ENCODE results near the gene CFAP90.
A peak's percentile ranks its signal among the peaks of the same experiment; 100 is the strongest.

The CFAP90 gene

GRCh38 chr5:7867260-7867659 lies 16.3 kb upstream of the CFAP90 start:
- no peak for DNase-seq

- no peak for DNase-seq
These were observed 15.3 kb upstream of the CFAP90 start for GRCh38 chr5:7866196-7866595.

- DNase-seq = no peak
These were observed 7.1 kb upstream of the CFAP90 start for GRCh38 chr5:7857926-7858632.

DNA sequence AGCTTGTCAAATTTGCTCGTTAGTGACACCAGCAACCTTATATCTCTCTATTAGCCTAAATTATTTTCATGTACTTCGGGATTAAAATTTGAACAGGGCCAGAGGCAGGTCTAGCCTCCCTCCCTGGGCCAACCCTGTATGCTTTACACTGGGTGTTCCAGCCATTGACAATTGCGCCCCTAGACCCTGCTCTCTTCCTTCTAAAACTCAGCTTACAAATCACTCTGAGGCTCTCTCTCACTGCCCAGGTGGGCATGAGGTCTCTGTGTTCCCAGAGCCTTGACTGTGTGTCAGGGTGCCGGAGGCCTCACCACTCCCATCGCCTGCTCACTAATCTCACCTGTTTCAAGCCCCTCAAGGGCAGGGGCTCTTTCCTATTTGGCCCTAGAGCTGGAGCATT lies 6.4 kb upstream of the CFAP90 start:
- no peak for DNase-seq

GRCh38 chr5:7856855-7857254 lies 5.9 kb upstream of the CFAP90 start:
- DNase-seq = peak; percentile 30

DNA sequence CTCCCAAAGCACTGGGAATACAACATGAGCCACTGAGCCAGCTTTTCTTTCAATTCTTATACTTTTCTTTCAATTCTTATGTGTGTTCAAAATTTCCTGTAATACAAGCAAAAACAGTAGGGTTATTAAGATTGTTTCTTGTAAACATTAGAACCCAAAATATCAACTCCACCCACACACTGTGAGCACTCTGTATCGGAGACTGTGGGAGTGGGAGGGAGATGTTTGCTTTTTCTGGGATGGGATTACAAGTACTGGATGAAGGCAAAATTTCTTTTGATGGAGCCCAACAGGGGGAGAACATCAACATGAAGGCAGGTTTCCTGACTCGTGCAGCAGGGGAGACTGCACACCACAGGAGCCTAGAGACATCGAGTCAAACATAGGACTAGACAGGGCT lies 4.7 kb upstream of the CFAP90 start:
- DNase-seq = no peak

- DNase-seq = no peak
These were observed 2.1 kb upstream of the CFAP90 start for GRCh38 chr5:7852988-7853387.

- DNase-seq = no peak
These were observed 1.6 kb upstream of the CFAP90 start for GRCh38 chr5:7852542-7852941.

- no peak for DNase-seq
These were observed 820 bp upstream of the CFAP90 start for GRCh38 chr5:7851617-7852289.

DNA sequence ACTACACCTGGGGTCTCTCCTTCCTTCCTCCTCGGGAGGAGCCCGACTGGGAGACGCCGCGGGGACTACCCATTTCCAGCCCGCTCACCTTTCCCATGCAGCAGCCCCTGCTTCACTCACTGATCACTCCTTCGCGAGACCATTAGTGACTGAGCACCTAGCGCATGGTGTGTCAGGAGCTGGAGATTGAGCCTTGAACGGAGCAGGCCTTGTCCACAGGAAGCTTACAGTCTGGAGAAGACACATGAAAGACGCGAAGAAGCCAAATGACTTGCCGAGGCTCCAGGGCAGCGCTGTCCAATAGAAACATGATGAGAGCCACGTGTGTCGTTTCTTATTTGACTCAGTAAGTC lies 283 bp upstream of the CFAP90 start:
- no peak for DNase-seq

DNA sequence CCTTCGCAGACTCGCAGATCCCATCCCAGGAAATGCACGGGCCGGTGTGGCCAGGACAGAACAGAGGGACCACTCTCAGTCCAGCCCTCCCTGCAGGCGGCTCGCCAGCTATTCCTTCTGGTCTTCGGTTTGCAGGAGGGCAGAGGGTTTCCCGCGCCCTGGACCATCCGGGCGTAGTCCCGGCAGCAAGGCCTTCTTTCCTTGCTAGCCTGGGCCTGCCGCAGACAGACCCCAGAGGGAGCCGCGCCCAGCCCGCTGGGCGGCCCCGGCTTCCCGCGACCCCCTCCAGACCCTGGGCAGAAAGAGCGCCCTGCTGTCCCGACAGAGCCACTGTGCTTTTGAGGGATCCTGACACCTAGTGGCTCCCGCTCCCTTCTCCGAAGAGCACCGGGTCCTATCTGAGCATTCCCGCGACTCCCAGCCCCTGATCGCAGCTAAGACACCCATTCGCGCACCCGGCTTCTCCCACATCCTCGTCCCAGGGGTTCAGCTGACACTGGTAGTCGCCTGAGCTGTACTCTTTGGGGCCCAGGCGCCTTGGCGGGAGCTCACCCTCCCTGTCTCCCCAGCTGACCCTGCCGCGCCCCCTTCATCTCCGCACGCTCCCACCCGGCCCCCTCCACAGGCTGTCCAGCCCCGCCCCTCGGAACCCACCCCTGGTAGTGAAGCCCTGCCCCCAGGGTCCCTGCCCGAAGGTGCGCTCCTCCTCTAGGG lies 1.1 kb downstream of the CFAP90 start:
- DNase-seq = peak; percentile 9

DNA sequence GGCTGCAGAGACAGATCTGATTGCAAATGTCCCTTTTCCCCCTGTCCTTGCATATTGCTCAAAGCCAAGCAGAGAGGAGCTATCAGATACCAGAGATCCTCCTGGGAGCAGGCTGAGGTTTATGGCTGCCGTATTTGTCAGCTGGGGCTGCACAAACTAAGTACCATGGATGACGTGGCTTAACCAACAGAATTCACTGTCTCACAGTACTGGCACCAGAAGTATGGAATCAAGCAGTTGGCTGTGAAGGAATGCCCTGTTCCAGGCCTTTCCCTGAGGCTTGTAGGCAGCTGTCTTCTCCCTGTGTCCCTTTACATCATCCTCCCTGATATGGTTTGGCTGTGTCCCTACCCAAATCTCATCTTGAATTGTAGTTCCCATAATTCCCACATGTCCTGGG lies 2.6 kb downstream of the CFAP90 start:
- no peak for DNase-seq

DNA sequence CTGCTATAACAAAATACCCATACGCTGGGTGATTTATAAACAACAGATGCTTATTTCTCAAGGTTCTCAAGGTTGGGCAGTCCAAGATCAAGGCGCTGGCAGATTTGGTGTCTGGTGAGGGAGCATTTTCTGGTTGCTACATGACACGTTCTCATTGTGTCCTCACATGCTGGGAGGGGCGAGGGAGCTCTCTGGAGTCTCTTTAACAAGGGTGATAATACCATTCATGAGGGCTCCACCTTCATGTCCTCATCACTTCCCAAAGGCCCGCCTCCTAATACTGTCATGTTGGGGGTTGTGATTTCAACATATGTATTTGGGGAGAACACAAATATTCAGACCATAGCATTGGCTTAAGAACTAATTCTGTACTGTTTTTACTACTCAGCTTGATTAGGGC lies 4.6 kb downstream of the CFAP90 start:
- DNase-seq = no peak

GRCh38 chr5:7845557-7845956 lies 5.4 kb downstream of the CFAP90 start:
- DNase-seq = no peak

- no peak for DNase-seq
These were observed 6.0 kb downstream of the CFAP90 start for GRCh38 chr5:7844901-7845300.

DNA sequence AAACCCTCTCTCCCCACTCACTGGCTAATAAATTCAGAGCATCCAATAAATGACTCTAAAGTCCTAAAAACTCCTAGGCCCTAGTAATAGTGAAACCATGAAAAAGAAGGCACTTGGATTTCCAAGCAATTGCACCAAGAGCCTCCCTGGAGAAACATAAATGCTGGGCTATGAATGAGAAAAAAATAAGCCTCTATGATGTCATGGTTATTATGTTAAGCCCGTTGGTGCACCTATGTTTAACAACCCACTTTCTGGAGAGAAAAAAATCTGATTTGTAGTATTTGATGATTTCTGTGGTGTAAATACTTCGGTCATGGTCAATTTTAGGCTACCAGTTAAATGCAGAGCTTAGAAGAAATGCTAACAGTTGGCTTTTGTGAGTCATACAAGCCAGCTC lies 8.4 kb downstream of the CFAP90 start:
- no peak for DNase-seq

DNA sequence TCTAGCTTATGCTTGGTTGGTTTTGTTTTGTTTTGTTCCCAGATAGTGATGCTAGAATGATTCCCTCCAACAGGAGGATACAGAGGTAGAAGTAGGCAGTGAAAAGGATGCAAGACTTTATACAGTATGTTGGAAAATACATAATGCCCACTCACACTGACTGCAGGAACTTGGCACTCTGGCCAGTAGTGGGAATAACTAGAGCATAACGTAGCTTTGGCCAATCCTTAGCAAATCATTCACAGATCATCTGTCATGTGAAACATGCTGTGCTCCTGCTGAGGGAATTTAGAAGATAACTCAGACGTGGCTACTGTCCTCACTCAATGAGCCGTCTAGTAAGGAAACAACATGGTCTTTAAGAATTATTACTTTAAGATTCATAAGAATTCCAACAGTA lies 13.5 kb downstream of the CFAP90 start:
- no peak for DNase-seq

DNA sequence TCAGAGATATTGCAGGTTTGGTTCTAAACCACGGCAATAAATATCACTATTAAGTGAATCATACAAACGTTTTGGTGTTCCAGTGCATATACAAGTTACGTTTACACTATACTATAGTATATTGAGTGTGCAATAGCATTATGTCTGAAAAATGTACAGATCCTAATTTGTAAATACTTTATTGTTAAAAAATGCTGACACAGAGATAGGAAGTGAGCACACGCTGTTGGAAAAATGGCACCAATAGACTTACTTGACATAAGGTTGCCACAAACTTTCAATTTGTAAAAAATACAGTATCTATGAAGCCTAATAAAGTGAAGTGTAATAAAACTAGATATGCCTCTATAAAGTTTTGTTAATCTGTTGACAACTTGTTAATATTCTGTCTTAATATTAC lies 16.0 kb downstream of the CFAP90 start:
- no peak for DNase-seq

DNA sequence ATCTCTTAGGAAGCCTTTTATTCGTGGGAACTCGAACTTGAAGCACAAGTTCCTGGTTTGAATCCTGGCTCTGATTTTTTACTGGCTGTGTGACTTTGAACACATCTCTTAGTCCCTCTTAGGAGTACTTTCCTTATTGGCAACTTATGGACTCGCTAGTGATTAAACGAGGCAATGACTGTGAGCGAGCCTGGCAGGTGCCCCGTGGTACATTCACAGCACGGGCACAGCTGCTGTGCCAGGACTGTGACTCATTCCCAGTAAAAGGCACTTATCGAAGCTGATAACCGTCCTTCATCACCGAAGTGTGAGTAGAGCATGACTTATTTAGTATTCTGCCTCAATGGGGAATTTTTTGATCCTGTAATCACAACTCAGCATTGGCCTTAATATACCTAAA lies 22.7 kb downstream of the CFAP90 start:
- DNase-seq = no peak

DNA sequence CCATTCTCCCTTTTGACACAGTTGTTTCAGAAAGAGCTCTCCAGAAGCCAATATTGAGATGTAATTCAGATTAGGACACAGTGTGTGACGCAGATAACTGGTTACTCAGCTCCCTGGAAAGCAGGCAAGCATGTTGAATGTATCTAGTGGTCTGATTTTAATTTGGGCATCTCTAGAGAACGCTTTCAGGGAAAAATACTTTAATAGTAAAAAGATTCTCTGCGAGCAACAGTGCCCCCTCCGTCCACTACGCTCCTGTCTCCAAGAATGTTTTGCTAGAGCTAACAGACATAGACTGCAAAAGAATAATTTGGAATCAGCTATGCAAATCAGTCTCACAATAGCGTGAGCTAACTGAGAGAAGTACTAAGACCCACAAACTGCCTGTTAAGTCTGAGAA lies 23.3 kb downstream of the CFAP90 start:
- no peak for DNase-seq

DNA sequence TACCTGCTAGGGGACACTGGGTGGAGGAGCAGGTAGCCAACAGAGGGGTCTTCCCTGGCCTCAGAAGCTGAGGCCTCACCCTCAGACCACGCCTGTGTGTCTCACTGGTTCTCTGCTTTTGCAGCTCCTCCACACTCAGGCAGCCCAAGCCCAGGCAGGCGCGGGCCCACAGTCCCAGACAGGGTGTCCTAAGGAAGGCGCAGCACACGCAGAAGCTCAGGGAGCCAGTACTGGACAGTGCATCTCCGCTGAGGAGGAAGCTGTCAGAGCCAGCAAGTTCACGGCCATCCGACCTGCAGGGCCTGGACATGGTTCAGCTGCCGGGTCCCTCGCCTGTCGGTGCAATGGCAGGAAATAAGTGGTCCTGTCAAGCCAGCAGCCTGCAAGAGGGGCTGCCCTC lies 25.3 kb downstream of the CFAP90 start:
- DNase-seq = no peak

DNA sequence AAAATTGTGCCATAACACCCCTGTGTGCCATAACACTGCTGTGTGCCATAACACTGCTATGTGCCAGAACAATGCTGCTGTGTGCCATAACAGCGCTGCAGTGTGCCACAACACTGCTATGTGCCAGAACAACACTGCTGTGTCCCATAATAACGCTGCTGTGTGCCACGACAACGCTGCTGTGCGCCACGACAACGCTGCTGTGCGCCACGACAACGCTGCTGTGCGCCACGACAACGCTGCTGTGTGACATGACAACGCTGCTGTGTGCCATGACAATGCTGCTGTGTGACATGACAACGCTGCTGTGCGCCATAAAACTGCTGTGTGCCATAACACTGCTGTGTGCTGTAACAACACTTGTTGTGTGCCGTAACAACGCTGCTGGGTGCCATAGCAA lies 25.9 kb downstream of the CFAP90 start:
- DNase-seq = no peak

GRCh38 chr5:7823594-7823993 lies 27.3 kb downstream of the CFAP90 start:
- no peak for DNase-seq

DNA sequence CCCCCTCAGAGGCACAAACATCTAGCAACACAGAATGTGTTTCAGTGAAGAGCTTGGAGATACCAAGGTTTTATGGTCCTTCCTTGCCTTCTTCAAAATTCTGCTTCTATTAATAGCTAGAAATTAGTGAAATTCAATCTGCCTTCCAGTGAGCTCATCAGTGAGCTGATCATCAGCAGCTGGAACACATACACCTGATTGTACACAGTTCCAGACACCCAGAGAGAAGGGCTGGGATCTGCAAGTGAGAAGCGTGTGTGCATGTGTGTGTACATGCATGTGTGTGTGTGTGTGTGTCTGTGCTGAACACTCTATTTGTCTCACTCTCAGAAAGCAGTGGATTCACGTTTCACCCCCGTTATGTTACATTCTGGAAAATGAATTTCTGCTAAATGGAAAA lies 28.5 kb downstream of the CFAP90 start:
- DNase-seq = no peak

DNA sequence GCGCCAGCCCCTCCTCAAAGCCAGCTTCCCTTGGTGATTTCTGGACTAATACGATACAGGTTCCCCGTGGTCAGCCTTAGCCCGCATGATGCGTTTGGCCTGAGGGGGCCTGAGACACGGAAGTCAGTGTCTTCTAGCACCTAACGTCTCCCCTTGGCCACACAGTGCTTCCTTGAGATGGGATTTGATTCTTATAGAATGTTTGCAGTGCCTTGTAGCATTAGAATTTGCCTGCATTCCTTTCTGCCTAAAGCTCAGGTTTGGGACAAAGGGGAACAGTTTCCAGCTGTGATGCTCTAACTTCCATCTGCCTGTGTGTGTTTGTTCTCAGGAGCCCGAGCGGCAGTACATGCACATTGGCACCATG lies 34.4 kb downstream of the CFAP90 start:
- no peak for DNase-seq
